Activated naive CD4-positive, alpha-beta T cell treated with anti-CD3 and anti-CD28 coated beads, Interleukin-2, amount 50 U/mL, for 16 hours (primary cell): Measurements from ENCODE around the gene TPRN.

Source experiments
- DNase-seq: peaks from one replicate; pipeline ENCODE4 v3.0.0-alpha.2; 2020

The TPRN gene

DNA sequence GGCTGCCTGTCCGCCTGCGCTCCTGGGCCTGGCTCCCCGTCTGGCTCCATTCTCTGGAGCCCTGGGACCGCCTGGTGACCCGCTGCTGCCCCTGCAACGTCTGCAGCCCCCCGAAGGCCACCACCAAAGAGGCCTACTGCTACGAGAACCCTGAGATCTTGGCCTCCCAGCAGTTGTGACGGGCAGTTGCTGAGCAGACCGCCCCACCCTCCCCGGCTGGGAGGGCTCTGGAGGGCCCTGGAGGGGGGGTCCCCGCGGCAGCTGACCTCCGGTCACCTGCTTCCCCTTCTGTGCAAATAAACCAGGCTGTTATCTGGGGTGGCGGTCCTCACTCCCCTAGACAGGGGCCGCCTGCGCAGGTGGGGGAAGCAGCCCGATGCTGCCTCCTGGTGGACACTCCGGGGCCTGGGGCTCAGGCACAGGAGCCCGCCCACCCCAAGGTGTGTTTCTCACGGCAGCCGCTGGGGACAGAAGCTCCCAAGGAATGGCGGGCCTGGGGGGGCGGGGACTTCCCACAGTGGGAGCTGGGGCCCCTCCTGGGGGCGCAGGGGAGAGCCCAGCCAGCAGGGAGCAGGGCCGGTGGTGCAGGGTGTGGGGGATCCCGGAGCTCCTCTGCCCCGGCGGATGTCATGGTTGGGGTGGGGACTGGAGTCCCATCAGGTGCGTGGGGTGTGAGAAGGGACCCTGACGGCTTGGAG is 35.8 kb upstream of the TPRN start:
- DNase-seq: peak; percentile 94

DNA sequence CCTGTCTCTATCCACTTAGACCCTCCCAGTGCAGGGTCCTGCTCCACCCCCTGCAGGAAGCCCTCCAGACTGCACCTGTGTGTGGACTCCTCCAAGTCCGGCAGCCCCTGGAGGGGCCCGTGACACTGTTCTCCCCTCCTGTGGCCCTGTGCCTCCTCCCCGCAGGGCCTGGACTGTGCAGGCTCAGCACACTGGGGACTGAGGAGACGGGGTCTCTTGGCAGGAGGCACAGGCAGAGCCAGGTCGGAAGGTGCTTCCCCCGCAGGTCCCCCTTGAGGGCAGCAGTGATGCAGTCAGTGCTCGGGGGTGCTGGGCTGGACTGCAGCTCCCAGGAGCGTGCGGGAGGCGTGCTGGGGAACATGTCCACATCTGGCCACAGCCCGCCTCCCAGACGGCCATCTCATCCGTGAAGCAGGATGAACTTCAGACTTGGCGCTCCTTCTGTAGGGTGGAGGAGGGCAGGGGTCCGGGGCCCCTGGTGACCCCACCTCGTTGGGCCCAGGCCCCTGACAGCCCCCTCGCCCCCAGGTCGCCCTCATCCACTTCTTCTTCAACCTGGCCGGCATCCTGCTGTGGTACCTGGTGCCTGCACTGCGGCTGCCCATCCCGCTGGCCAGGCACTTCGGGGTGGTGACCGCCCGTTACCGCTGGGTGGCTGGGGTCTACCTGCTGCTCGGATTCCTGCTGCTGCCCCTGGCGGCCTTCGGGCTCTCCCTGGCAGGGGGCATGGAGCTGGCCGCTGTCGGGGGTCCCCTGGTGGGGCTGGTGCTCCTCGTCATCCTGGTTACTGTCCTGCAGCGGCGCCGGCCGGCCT is 35.1 kb upstream of the TPRN start:
- DNase-seq: no peak

DNA sequence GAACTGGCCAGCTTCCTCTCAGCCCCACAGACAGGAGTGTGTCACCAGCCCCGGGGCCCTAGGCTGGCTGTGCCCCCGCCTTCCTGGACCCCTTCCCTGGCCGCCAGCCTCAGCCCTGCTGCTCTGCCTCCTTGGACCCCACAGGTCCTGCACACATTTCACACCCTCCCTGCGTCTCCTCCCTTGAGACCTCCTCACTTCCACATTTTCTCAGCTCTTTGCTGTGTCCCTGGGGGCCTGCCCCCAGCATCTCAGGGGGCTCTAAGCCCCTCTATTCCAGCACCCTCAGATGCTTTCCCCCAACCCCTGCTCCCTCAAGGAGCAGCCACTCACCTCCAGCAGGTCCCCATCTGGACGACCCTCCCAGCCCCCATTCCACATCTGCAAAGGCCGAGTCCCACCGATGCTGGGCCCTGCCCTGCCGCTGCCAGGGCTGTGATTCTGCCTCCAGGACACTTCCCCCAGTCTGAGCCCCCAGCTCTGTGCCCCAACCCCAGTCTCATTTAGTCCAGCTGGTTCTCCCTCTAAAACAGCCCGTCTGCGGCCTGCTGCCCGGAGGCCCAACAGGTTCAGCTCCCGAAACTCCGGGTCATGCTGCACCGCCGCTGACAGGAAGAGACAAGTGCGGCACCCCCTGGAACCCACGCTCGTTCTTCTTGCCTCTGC is 34.4 kb upstream of the TPRN start:
- DNase-seq: no peak

DNA sequence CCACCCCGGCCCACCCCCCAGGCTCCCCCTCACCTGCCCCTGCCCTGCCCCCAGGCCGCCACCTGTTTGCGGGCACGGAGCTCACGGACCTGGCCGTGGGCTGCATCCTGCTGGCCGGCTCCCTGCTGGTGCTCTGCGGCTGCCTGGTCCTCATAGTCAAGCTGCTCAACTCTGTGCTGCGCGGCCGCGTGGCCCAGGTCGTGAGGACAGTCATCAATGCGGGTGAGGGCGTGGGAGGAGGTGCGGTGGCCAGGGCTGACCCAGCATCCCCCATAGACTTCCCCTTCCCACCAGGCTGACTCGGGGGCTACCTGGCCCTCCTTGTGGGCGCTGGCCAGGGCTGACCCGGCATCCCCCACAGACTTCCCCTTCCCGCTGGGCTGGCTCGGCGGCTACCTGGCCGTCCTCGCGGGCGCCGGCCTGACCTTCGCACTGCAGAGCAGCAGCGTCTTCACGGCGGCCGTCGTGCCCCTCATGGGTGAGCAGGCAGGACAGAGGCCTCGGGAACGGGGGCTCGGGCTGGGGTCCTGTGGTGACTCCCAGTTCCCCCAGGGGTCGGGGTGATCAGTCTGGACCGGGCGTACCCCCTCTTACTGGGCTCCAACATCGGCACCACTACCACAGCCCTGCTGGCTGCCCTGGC is 33.6 kb upstream of the TPRN start:
- no peak for DNase-seq

DNA sequence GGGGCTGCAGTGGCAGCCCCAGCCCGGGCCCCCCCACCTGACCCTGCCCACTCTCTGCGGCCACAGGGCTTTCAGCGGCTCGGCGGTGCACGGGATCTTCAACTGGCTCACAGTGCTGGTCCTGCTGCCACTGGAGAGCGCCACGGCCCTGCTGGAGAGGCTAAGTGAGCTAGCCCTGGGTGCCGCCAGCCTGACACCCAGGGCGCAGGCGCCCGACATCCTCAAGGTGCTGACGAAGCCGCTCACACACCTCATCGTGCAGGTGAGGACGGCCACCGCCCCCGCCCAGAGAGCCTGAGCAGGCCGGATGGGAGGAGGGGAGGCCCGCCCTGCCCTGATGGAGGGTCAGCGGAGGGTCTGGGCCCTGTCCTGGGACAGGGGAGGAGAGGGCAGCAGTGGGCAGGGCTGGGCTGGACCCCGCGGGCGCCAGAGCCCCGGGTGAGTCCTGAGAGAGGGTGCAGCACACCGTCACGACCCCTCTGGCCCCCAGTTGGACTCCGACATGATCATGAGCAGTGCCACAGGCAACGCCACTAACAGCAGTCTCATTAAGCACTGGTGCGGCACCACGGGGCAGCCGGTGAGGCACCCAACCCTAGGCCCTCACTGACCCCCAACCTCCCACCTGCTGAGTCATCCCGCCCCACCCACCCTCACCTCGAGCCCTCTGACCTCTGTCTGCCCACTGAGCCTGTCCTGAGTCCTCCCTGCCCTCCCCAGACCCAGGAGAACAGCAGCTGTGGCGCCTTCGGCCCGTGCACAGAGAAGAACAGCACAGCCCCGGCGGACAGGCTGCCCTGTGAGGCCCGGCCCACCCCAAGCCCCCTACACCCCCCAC is 32.8 kb upstream of the TPRN start:
- DNase-seq: no peak

DNA sequence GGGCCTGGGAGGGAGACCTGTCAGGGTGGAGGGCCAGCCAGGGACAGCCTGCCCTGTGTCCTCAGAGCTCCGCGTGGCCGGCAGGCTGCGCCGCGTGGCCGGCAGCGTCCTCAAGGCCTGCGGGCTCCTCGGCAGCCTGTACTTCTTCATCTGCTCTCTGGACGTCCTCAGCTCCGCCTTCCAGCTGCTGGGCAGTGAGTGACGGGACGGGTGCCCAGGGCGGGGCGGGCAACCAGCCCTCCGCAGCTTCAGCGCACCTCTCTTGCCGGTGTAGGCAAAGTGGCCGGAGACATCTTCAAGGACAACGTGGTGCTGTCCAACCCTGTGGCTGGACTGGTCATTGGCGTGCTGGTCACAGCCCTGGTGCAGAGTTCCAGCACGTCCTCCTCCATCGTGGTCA is 32.0 kb upstream of the TPRN start:
- no peak for DNase-seq

DNA sequence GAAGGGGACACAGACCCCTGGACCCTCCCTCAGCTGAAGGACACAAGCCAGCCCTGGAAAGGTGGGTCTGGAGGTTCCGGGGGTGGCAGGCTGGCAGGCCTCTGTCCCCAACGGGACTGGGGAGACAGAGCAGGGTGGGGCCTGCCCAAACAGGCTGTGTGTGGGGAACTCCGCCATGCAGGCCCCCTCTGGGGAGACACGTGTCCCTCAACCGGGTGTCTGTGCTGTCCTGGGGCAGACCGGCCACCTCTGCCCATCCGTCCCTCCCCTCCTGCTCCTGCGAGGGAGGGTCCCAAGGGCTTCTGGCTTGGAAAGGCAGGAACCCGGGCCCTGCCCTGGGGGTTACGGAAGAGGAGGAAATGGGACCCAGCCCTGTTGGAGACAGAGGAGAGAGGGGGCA is 31.6 kb upstream of the TPRN start:
- DNase-seq: no peak

DNA sequence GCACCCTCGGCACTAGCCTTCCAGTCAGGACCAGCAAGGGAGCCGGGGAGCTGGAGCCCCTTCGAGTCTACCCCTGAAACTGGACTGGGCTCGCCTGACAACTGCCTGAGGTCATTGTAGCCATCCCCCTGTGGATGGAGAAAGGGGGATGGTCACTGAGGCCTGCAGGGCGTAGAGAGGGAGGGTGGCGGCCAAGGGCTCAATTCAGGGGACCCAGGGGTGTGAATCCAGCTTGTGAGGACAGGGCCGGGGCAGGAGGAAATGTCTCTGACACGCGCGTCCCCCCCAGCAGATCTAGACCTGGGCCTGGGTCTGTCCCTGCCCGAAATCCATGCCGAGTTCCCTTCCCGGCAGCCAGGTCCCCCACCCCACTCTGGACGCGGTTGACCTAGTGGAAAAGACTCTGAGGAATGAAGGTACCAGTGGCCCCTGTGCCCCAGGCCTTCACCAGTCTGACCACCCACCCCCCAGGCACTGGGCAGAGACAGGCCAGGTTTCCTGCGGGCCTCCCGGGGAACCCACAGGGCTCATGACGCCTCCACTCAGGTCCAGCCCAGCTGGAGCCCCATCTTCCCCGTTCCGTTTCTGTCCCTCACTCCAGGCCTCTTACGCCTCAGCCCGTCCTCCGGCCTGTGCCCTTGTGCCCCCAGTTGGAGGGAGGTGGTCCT is 31.0 kb upstream of the TPRN start:
- DNase-seq: no peak

DNA sequence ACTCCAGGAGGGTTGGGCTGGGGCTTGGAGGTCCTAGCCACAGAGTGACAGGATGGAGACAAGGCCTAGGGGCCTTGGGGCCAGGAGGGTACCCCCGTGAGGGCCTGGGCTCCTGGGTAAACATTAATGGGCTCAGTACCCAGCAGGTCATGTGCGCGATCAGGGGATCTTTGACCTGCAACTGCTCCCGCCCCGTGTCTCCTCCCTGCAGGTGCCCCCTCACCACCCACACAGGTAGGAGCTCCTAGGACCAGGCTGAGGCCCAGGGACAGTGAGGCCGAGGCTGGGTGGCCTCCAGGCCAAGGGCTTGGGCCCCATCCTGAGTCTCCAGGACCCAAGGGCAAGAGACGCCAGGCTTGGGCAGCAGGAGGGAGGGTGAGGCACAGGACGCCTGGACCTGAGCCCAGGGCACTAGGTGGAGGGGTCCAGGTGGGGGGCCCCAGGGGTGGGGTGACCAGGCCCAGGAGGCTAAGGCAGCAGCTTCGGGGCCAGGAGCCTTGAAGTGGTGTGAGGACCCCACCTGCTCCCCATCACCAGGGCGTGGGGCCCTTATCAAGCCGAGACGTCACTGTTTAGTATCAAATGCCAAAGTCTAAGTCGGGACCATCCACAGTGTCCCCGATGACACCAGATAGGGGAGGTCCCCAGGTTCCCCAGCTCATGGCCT is 30.3 kb upstream of the TPRN start, which contains the start of gene SLC34A3:
TSS of gene SLC34A3 (plus strand) at position 197 of the 667 bp plus-strand sequence. CDS start 802 bp downstream, outside the sequence.
- DNase-seq: no peak

DNA sequence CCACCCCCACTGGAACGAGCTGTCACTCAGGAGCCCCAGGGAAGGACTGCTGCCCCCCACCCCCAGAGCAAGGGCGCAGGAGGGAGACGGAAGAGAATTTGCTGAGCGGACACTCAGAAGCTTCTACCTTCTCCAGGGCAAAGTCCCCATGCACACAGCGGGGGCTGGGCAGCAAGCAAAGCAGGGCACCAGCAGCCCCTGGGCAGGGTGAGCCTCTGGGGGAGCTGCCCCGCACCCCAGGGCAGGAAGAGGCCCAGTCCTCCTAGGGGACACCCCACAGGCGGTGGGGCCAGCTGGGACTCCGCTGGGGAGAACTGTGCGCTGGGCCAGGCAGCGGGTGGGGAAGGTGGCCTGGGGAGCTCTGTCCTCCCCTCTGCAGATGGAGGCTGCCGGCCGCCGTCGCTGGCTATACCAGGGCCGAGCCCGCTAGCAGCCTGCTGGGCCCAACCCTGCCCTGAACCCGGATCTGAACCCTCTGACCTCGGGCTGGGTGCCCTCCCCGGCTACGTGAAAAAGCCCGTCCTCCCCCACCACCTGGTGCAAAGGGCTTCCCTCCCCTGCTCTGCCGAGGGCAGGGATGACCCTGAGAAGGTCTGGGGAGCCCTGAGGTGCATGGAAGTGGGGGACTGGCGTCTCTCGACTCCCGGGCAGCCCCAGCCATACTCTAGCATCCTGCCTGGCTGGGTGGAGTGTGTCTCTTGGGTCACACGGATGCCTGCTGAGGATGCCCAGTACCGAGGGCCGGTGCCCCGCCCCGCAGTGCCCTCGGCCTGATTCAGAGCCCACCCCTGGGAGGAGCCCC is 29.6 kb upstream of the TPRN start:
- no peak for DNase-seq

DNA sequence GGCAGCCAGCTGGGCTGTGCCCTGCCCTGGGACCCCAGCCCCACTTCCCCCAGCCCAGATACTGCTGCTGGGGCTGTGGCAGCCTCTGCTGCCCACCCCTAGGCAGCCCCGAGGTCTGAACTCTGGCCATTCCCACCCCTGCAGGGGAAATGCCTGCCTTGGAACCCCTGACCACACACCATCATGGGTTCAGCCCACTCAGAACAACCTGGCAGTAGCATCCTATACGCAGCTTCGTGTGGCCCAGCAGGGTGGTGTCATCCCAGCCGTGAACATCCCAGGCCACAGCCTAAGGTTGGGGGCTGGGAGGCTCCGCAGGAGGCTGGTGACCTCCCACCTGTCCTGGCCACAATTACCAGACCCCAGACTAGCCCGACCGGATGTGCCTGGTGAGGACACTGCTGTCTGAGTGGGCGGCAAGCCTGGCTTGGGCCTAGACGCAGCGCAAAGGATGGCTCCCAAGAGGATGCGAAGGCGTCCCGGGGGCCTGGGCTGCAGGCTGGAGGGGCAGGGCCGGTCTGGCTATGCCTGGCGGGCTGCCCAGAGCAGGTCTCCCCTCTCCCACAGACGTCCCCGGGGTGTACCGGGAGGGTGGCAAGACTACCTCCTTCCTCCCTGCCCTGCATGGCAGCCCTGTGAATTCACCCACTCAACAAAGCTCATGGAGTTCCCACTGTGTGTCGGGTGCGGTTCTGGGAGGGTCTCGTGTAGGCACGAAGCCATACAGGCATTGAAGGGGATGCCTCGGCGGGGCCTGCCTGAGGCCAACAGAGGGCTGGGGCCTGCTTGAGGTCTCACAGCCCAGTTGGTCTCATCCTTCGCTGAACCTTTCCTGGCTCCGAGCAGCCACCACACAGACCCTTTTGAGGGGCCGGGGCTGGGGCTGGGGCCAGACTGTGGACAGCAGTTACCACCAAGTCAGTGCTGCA is 28.7 kb upstream of the TPRN start:
- DNase-seq: no peak

DNA sequence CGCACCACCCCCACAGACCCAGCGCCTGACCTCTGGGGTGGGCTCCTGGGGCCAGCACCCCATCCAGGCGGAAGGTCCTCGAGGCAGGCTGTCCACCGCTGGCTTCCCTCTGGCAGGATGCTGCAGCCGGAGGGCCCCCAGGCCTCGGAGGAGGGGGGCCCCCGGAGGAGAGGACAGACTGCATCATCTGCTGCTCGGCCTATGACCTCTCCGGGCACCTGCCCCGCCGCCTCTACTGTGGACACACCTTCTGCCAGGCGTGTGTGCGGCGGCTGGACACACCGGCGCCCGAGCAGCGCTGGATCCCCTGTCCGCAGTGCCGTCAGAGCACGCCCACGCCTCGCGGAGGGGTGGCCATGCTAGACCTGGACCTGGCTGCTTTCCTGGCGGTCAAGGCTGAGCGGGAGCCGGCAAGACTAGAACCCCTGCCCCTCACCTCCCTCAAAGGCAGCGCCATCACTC is 28.0 kb upstream of the TPRN start:
- DNase-seq: no peak

DNA sequence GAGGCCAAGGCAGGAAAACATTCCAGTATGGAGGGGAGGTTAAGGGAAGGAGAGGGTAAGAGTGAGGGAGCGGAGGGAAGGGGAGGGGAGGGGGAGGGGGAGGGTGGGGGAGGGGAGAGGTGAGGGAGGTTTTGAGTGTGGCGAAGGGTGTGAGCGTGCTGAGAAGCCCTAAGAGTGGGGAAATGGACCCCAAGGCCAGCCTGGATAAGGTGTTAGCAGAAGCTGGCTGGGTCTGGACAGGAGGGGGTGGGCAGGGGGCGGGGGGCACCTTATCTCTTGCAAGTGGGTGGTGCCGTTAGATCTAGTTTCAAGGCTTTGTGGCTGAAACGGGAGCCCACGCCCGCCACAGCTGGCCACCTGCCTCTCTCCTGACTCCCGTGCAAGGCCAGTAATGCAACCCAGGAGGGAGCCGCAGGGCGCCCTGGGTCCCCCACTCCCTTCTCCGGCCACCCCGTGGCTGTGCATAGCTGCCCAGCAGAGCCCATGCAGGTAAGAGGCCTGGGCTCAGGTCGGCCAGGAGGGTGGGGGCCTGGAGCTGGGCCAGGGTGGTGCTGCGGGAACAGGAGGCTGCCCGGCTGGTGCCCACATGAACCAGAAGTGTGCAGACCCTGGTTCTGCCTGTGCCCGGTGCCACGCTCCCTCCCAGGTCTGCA is 27.4 kb upstream of the TPRN start:
- no peak for DNase-seq

DNA sequence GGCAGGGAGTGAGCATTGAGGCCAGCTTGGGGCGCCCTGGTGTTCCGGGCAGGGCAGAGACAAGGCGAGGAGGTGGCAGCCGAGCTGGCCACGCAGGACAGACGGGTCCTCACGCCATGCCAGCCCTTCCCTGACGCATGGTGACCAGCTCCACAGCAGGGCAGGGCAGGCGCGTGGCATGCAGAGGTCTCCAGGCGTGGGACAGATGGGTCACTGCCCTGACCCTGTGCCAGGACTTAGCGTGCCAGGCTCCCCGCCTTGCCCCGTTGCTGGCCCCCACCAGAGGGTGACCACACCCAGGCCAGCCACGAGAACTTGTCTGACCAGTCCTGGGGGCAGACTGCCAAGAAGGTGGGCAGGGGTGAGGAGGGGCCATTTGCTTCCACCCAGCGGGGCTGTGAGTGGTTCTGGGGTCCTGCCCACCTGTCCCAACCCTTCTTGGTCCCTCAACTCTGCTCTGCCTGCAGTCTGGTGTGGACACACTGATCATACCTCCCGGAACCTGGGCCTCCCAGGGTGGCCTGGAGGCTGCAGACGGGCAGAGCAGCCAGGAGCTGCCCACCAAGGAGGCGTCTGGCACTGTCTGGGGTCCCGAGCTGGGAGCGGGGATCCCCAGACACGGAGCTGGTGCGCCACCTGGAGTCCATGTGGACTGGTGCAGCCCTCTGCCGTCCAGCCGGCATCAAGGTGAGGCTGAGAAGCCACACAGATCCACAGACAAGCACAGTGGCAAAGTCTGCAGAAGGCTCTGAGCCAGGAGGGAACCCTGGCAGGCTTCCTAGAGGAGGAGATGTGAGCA is 26.7 kb upstream of the TPRN start, which contains the start of gene RNF224:
TSS of gene RNF224 (plus strand) at position 449 of the 799 bp plus-strand sequence. CDS start 834 bp downstream, outside the sequence.
- DNase-seq: peak; percentile 83

DNA sequence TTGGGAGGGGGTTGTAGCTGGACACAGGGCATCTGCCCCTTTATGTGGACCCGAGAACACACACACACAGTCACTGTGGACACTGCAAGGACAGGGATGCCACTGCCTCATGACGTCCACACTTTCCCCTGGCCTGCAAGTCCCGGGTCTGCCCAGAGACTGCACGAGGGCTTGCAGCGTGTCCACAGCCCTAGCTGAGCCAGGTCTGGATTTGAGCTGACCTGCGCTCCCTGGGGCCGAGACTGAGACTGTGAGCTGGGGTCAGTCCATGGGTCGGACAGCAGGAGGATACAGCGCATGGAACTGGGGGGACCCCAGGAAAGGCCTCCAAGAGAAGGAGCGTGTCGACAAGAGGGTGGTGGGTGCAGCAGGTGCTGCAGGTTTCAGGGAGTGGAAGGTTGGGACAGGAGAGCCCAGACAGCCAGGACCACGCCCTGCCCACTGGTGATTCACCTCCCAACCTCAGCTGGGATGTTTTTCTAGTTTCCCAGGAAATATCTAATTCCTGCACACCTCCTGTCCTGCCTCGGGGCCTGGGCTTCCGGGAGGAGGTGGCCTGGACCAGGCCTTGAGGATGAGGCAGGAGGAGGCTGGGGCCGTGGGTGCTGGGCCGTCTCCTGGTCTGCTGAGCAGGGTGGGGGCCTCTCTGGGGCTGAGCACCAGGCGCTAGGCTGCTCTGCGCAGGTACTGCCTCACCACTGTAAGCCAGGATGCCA is 26.0 kb upstream of the TPRN start:
- no peak for DNase-seq

DNA sequence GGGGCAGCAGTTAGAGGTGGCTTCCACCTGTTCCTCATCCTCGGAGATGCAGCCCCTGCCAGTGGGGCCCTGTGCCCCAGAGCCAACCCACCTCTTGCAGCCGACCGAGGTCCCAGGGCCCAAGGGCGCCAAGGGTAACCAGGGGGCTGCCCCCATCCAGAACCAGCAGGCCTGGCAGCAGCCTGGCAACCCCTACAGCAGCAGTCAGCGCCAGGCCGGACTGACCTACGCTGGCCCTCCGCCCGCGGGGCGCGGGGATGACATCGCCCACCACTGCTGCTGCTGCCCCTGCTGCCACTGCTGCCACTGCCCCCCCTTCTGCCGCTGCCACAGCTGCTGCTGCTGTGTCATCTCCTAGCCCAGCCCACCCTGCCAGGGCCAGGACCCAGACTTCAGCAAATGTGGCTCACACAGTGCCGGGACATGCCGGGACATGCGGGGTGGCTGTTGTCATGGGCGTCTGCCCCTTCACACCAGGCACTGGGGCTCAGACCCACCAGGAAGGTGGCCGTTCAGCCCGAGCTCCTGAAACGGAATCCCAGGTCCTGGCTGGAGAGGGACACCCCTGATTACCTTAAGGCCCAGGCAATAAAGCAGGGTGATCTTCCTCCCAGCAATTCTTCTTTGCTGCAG is 25.3 kb upstream of the TPRN start:
- no peak for DNase-seq
